ENCODE results near the gene TAF11L13.

- TF ChIP-seq TAF1 (IDR thresholded peaks at IDR 0.05; ENCODE audit: borderline replicate concordance, insufficient read depth, low read length) = no peak
- TF ChIP-seq POLR2AphosphoS5 (IDR thresholded peaks at IDR 0.05; ENCODE audit: low read depth, low read length) = no peak
Measured at GRCh38 chr5:17679597-17680203, 47.8 kb downstream of the TAF11L13 start.

Measured in PFSK-1 (cell line).